PC-3 (cell line): ENCODE measurements around the gene MIOX. TPM values are rescaled to one million over a fixed set of nuclear protein-coding genes. Genes with fewer than 3 reads are reported as not detected.

Experiments used
- ATAC-seq: fragments of 200-7000 bp; cut with Tn5 transposase; 2 replicates; pipeline ENCODE4 v1.9.1; 2020; ENCODE audit warnings: mild to moderate bottlenecking, moderate library complexity
- BruUV-seq: library from RNA; stranded (reverse); fragments of 400-500 nt; replicated peaks from 2 replicates; lab custom pipeline; 2021; lab: Mats Ljungman, UMichigan
- CTCF ChIA-PET: fragments of 300-600 bp; sonication (Branson Sonifier 250); formaldehyde crosslinking; loops from one replicate; lab custom pipeline; 2022; ENCODE audit warnings: antibody characterized with exemption; lab: Charles Lee
- POLR2A ChIA-PET: fragments of 300-600 bp; sonication (Branson Sonifier 250); formaldehyde crosslinking; loops from one replicate; lab custom pipeline; 2022; ENCODE audit warnings: antibody characterized with exemption; ENCODE audit not compliant: unreplicated experiment; lab: Charles Lee
- DNase-seq: peaks from one replicate; pipeline ENCODE4 v3.0.0-alpha.2; 2015
- H2AFZ ChIP-seq: fragments of 300-600 bp; sonication (generic); 2 replicates; pipeline ENCODE4 v1.6.0; 2016; ENCODE audit warnings: antibody characterized with exemption, low read length
- H3F3A ChIP-seq: fragments of 300-600 bp; sonication (generic); one replicate; pipeline ENCODE4 v1.6.0; 2017; ENCODE audit warnings: antibody characterized with exemption, low read length, control low read depth, mild to moderate bottlenecking; ENCODE audit not compliant: unreplicated experiment
- H3K27ac ChIP-seq: fragments of 300-600 bp; sonication (generic); 2 replicates; pipeline ENCODE4 v1.5.1; 2016; ENCODE audit warnings: mild to moderate bottlenecking, low read length
- H3K27me3 ChIP-seq: fragments of 300-600 bp; sonication (generic); 2 replicates; pipeline ENCODE4 v1.6.1; 2016; ENCODE audit warnings: low read length, mixed read lengths
- H3K36me3 ChIP-seq: fragments of 300-600 bp; sonication (generic); 2 replicates; pipeline ENCODE4 v1.6.1; 2016; ENCODE audit warnings: low read depth, mixed run types, low read length, mixed read lengths
- H3K4me1 ChIP-seq: fragments of 300-600 bp; sonication (generic); 2 replicates; pipeline ENCODE4 v1.5.1; 2016; ENCODE audit warnings: low read length; ENCODE audit not compliant: insufficient read depth
- H3K4me2 ChIP-seq: fragments of 300-600 bp; sonication (generic); 2 replicates; pipeline ENCODE4 v1.6.0; 2016; ENCODE audit warnings: low read length
- H3K4me3 ChIP-seq: fragments of 300-600 bp; sonication (generic); 2 replicates; pipeline ENCODE4 v1.5.1; 2016; ENCODE audit warnings: mild to moderate bottlenecking, low read length, mixed read lengths
- H3K79me2 ChIP-seq: fragments of 300-600 bp; sonication (generic); 2 replicates; pipeline ENCODE4 v1.6.1; 2017; ENCODE audit warnings: low read length, mixed read lengths
- H3K9ac ChIP-seq: fragments of 300-600 bp; sonication (generic); 2 replicates; pipeline ENCODE4 v1.6.0; 2016; ENCODE audit warnings: mild to moderate bottlenecking, low read length
- H3K9me2 ChIP-seq: fragments of 300-600 bp; sonication (generic); replicated peaks from 2 replicates; pipeline ENCODE4 v1.6.1; 2016; ENCODE audit warnings: mixed run types, low read length, mixed read lengths
- H3K9me3 ChIP-seq: fragments of 300-600 bp; sonication (generic); 2 replicates; pipeline ENCODE4 v1.6.1; 2016; ENCODE audit warnings: low read length, mixed read lengths
- H4K20me1 ChIP-seq: fragments of 300-600 bp; sonication (generic); 2 replicates; pipeline ENCODE4 v1.6.1; 2016; ENCODE audit warnings: low read length, mixed read lengths
- CTCF ChIP-seq: fragments of 300-600 bp; sonication (generic); conservative IDR thresholded peaks from 2 replicates; pipeline ENCODE4 v1.5.1; 2017; ENCODE audit warnings: antibody characterized with exemption, low read depth, mild to moderate bottlenecking, low read length
- EZH2 ChIP-seq: fragments of 300-600 bp; sonication (generic); IDR thresholded peaks from one replicate; pipeline ENCODE4 v1.6.1; 2017; ENCODE audit warnings: antibody characterized with exemption, mild to moderate bottlenecking, low read length; ENCODE audit not compliant: unreplicated experiment
- EZH2phosphoT487 ChIP-seq: fragments of 300-600 bp; sonication (generic); IDR thresholded peaks from 2 replicates; pipeline ENCODE4 v1.6.1; 2018; ENCODE audit warnings: mild to moderate bottlenecking, antibody characterized with exemption, low read length, borderline replicate concordance
- intact Hi-C: fragments of 100-400 bp; cut with micrococcal nuclease; formaldehyde crosslinking; loops from 2 replicates; pipeline ENCODE4 v1.9.0; 2023
- total RNA-seq: library from RNA; depleted of rRNA; stranded (reverse); fragments of >200 nt; gene quantifications from 2 replicates; pipeline ENCODE4 v1.2.3, GENCODE V29; 2014

MIOX gene
- total RNA-seq, 1 experiment from 2014 or later: not detected

- ATAC-seq (no peak), DNase-seq (no peak)
- H3K9me3 ChIP-seq: no peaks in the 10 kb centered on the region
- H2AFZ ChIP-seq: no peak overlapping the region
- H3K4me1 ChIP-seq: peaks cover 9% of the 10 kb centered on the region; the same call in 1 of the 2 replicates
- TF ChIP-seq EZH2 (no peak), EZH2phosphoT487 (no peak), CTCF (no peak)
- H3K27ac ChIP-seq: no peak overlapping the region
- ChIA-PET POLR2A (no interaction called here), CTCF (no interaction called here)
- BruUV-seq: no TSS peak
- no peaks in the 10 kb centered on the region for H3K27me3 ChIP-seq
- H3K4me3 ChIP-seq: no peak overlapping the region
- H3K9ac ChIP-seq: no peak overlapping the region
- no peaks in the 10 kb centered on the region for H3K9me2 ChIP-seq
- no peak overlapping the region for H3K4me2 ChIP-seq
- intact Hi-C loops: no loop called here
- no peaks in the 10 kb centered on the region; the same call in 1 of the 2 replicates for H4K20me1 ChIP-seq
- H3F3A ChIP-seq: no peaks in the 10 kb centered on the region
- H3K79me2 ChIP-seq: peaks cover 24% of the 10 kb centered on the region
- no peaks in the 10 kb centered on the region; the same call in 1 of the 2 replicates for H3K36me3 ChIP-seq
Measured at GRCh38 chr22:50521710-50522109, 35.1 kb downstream of the MIOX start.

GRCh38 chr22:50522208-50522805 lies 35.6 kb downstream of the MIOX start:
- TF ChIP-seq EZH2 (no peak), EZH2phosphoT487 (no peak), CTCF (no peak)
- Histone ChIP-seq H4K20me1 (no peaks in the 10 kb centered on the region; the same call in 1 of the 2 replicates), H3K4me1 (peaks cover 9% of the 10 kb centered on the region; the same call in 1 of the 2 replicates), H3K9ac (no peak overlapping the region), H3K4me2 (no peak overlapping the region), H2AFZ (no peak overlapping the region), H3F3A (no peaks in the 10 kb centered on the region), H3K79me2 (peaks cover 25% of the 10 kb centered on the region), H3K4me3 (no peak overlapping the region), H3K27me3 (no peaks in the 10 kb centered on the region), H3K9me3 (no peaks in the 10 kb centered on the region), H3K27ac (no peak overlapping the region), H3K9me2 (no peaks in the 10 kb centered on the region), H3K36me3 (no peaks in the 10 kb centered on the region; the same call in 1 of the 2 replicates)
- ATAC-seq: no peak
- ChIA-PET POLR2A (interaction anchor here (0.5 kb wide), 1 partner anchor 96 kb away, joined by 7 read pairs; no protein-coding TSS in a partner anchor), CTCF (no interaction called here)
- no peak for DNase-seq
- BruUV-seq: no TSS peak
- intact Hi-C loops: no loop called here
